Panc1 (cell line): Measurements from ENCODE around the gene HOXD3.

Source experiments
- POLR2AphosphoS5 ChIP-seq: IDR thresholded peaks from 2 replicates; pipeline ENCODE4 v1.6.1; 2012; ENCODE audit warnings: mild to moderate bottlenecking, low read depth, low read length, moderate library complexity
- SIN3A ChIP-seq: IDR thresholded peaks from 2 replicates; pipeline ENCODE4 v1.6.1; 2012; ENCODE audit warnings: low read depth, mild to moderate bottlenecking, low read length, moderate library complexity, borderline replicate concordance; ENCODE audit not compliant: insufficient read depth
- TCF7L2 ChIP-seq: IDR thresholded peaks from 2 replicates; pipeline ENCODE4 v1.6.1; 2011; ENCODE audit warnings: mild to moderate bottlenecking, low read depth, low read length, inconsistent platforms
- TF ChIP-seq, protein P1 (sequence below): fragments of 450-650 bp; IDR thresholded peaks from 2 replicates; pipeline ENCODE4 v1.5.1; 2017; ENCODE audit warnings: mild to moderate bottlenecking
- TF ChIP-seq, protein P2 (sequence below), 2 experiments: IDR thresholded peaks; 2 replicates each; pipeline ENCODE4 v1.6.1; 2011 to 2012; ENCODE audit warnings: low read depth in 2 of 2, control low read depth in 1 of 2, low read length in 1 of 2, mild to moderate bottlenecking in 1 of 2, moderate library complexity in 1 of 2; ENCODE audit not compliant: insufficient read depth in 1 of 2

GRCh38 chr2:176110415-176111308 lies 46.4 kb upstream of the HOXD3 start:
- TF ChIP-seq POLR2AphosphoS5, result no peak
- TF ChIP-seq, protein P1, sequence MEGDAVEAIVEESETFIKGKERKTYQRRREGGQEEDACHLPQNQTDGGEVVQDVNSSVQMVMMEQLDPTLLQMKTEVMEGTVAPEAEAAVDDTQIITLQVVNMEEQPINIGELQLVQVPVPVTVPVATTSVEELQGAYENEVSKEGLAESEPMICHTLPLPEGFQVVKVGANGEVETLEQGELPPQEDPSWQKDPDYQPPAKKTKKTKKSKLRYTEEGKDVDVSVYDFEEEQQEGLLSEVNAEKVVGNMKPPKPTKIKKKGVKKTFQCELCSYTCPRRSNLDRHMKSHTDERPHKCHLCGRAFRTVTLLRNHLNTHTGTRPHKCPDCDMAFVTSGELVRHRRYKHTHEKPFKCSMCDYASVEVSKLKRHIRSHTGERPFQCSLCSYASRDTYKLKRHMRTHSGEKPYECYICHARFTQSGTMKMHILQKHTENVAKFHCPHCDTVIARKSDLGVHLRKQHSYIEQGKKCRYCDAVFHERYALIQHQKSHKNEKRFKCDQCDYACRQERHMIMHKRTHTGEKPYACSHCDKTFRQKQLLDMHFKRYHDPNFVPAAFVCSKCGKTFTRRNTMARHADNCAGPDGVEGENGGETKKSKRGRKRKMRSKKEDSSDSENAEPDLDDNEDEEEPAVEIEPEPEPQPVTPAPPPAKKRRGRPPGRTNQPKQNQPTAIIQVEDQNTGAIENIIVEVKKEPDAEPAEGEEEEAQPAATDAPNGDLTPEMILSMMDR, result 0 out of 2 replicates have a peak, but pooled peaks have one; percentile 35
- no peak for TF ChIP-seq SIN3A
- TF ChIP-seq, protein P2, sequence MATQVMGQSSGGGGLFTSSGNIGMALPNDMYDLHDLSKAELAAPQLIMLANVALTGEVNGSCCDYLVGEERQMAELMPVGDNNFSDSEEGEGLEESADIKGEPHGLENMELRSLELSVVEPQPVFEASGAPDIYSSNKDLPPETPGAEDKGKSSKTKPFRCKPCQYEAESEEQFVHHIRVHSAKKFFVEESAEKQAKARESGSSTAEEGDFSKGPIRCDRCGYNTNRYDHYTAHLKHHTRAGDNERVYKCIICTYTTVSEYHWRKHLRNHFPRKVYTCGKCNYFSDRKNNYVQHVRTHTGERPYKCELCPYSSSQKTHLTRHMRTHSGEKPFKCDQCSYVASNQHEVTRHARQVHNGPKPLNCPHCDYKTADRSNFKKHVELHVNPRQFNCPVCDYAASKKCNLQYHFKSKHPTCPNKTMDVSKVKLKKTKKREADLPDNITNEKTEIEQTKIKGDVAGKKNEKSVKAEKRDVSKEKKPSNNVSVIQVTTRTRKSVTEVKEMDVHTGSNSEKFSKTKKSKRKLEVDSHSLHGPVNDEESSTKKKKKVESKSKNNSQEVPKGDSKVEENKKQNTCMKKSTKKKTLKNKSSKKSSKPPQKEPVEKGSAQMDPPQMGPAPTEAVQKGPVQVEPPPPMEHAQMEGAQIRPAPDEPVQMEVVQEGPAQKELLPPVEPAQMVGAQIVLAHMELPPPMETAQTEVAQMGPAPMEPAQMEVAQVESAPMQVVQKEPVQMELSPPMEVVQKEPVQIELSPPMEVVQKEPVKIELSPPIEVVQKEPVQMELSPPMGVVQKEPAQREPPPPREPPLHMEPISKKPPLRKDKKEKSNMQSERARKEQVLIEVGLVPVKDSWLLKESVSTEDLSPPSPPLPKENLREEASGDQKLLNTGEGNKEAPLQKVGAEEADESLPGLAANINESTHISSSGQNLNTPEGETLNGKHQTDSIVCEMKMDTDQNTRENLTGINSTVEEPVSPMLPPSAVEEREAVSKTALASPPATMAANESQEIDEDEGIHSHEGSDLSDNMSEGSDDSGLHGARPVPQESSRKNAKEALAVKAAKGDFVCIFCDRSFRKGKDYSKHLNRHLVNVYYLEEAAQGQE (IDR thresholded peaks at IDR 0.05; ENCODE audit: insufficient read depth in 1 of 2, low read depth in 2 of 2, low read length in 1 of 2), result no peak
- no peak for TF ChIP-seq TCF7L2
